GM21737 (cell line): Measurements from ENCODE around the gene VAV3.

ENCODE experiments used
- ATAC-seq: cut with Tn5 transposase; IDR thresholded peaks from one replicate; pipeline ENCODE4 v1.9.1; 2021; ENCODE audit warnings: mild to moderate bottlenecking, moderate library complexity; ENCODE audit not compliant: unreplicated experiment

Gene VAV3

GRCh38 chr1:107936498-107937481 lies 28.2 kb downstream of the VAV3 start:
- ATAC-seq: no peak

GRCh38 chr1:107935396-107936064 lies 29.4 kb downstream of the VAV3 start:
- ATAC-seq: peak; percentile 84

GRCh38 chr1:107934578-107934977 lies 30.4 kb downstream of the VAV3 start:
- ATAC-seq: no peak

- no peak for ATAC-seq
These were observed 31.2 kb downstream of the VAV3 start for GRCh38 chr1:107933736-107934135.

GRCh38 chr1:107930292-107930691 lies 34.7 kb downstream of the VAV3 start:
- no peak for ATAC-seq

GRCh38 chr1:107927820-107928219 lies 37.2 kb downstream of the VAV3 start:
- no peak for ATAC-seq

- no peak for ATAC-seq
These were observed 38.4 kb downstream of the VAV3 start for GRCh38 chr1:107926436-107927080.

GRCh38 chr1:107925565-107925964 lies 39.4 kb downstream of the VAV3 start:
- no peak for ATAC-seq

GRCh38 chr1:107920999-107921398 lies 44.0 kb downstream of the VAV3 start:
- no peak for ATAC-seq

- no peak for ATAC-seq
These were observed 44.4 kb downstream of the VAV3 start for GRCh38 chr1:107920561-107920960.

- ATAC-seq: no peak
These were observed 45.0 kb downstream of the VAV3 start for GRCh38 chr1:107919953-107920352.

GRCh38 chr1:107914119-107914765 lies 50.7 kb downstream of the VAV3 start:
- no peak for ATAC-seq

GRCh38 chr1:107912656-107913055 lies 52.3 kb downstream of the VAV3 start:
- ATAC-seq: no peak

- no peak for ATAC-seq
These were observed 64.7 kb downstream of the VAV3 start for GRCh38 chr1:107900090-107900945.

- ATAC-seq: no peak
These were observed 65.3 kb downstream of the VAV3 start for GRCh38 chr1:107899655-107900054.

GRCh38 chr1:107897438-107898345 lies 67.3 kb downstream of the VAV3 start:
- ATAC-seq: no peak

- ATAC-seq: no peak
These were observed 68.0 kb downstream of the VAV3 start for GRCh38 chr1:107896936-107897335.

GRCh38 chr1:107896401-107896800 lies 68.6 kb downstream of the VAV3 start:
- no peak for ATAC-seq
